Measurements from ENCODE around the gene TTC7B.

- no peak for TF ChIP-seq CTCF (IDR thresholded peaks at IDR 0.05)
- no peak for TF ChIP-seq POLR2AphosphoS5 (IDR thresholded peaks at IDR 0.05)
- no peak for TF ChIP-seq POLR2A (IDR thresholded peaks at IDR 0.05)
- TF ChIP-seq EP300 (IDR thresholded peaks at IDR 0.05): no peak
Observed at GRCh38 chr14:90538716-90539495, 277.3 kb downstream of the TTC7B start.
